IMR-90 (cell line): ENCODE measurements around the gene NDUFA7. TPM values are rescaled to one million over a fixed set of nuclear protein-coding genes. Genes with fewer than 3 reads are reported as not detected.
A peak's percentile ranks its signal among the peaks of the same experiment; 100 is the strongest.

Experiments
- ATAC-seq: fragments of 200-7000 bp; cut with Tn5 transposase; 2 replicates; pipeline ENCODE4 v1.9.1; 2020; ENCODE audit warnings: low read depth, mild to moderate bottlenecking, moderate library complexity
- BruUV-seq: library from RNA; stranded (reverse); fragments of 400-500 nt; replicated peaks from 2 replicates; lab custom pipeline; 2021; lab: Mats Ljungman, UMichigan
- CTCF ChIA-PET: fragments of 300-600 bp; formaldehyde crosslinking; extraction: SDS; loops from one replicate; lab custom pipeline; 2021; ENCODE audit warnings: antibody characterized with exemption; lab: Yijun Ruan, JAX
- POLR2A ChIA-PET: fragments of 300-600 bp; sonication (Branson Sonifier 250); formaldehyde crosslinking; loops from one replicate; lab custom pipeline; 2022; ENCODE audit warnings: antibody characterized with exemption; ENCODE audit not compliant: unreplicated experiment; lab: Charles Lee
- DNase-seq: peaks from one replicate; pipeline ENCODE4 v3.0.0; 2013
- H2AFZ ChIP-seq: replicated peaks from 2 replicates; pipeline ENCODE3; 2013; ENCODE audit warnings: low read length, mild to moderate bottlenecking; ENCODE audit not compliant: poor library complexity
- H2AK5ac ChIP-seq: 2 replicates; pipeline ENCODE4 v1.6.1; 2013; ENCODE audit warnings: low read depth, low read length, inconsistent platforms
- H2AK9ac ChIP-seq: replicated peaks from 2 replicates; pipeline ENCODE3; 2013; ENCODE audit warnings: mild to moderate bottlenecking, low read depth, low read length, moderate library complexity; ENCODE audit not compliant: poor library complexity
- H2BK120ac ChIP-seq: 2 replicates; pipeline ENCODE4 v1.6.1; 2013; ENCODE audit warnings: low read depth, low read length, inconsistent platforms
- H2BK15ac ChIP-seq: 3 replicates; pipeline ENCODE4 v1.6.1; 2013; ENCODE audit warnings: low read depth, low read length, inconsistent platforms
- H2BK20ac ChIP-seq: 2 replicates; pipeline ENCODE4 v1.6.1; 2013; ENCODE audit warnings: low read depth, mild to moderate bottlenecking, inconsistent platforms, low read length, moderate library complexity
- H2BK5ac ChIP-seq: 2 replicates; pipeline ENCODE4 v1.6.1; 2013; ENCODE audit warnings: mild to moderate bottlenecking, low read depth, low read length, inconsistent platforms; ENCODE audit not compliant: poor library complexity, severe bottlenecking
- H3K14ac ChIP-seq: replicated peaks from 2 replicates; pipeline ENCODE4 v1.6.1; 2013; ENCODE audit warnings: low read depth, low read length, inconsistent platforms
- H3K18ac ChIP-seq: 2 replicates; pipeline ENCODE4 v1.6.1; 2013; ENCODE audit warnings: low read depth, low read length, control low read depth
- H3K23ac ChIP-seq: 2 replicates; pipeline ENCODE4 v1.6.1; 2013; ENCODE audit warnings: low read depth, low read length, inconsistent platforms
- H3K27ac ChIP-seq: 2 replicates; pipeline ENCODE4 v1.5.1; 2013; ENCODE audit warnings: mild to moderate bottlenecking, control low read depth, low read length; ENCODE audit not compliant: insufficient read depth
- H3K27me3 ChIP-seq: 2 replicates; pipeline ENCODE4 v1.6.1; 2013; ENCODE audit warnings: low read length; ENCODE audit not compliant: control insufficient read depth, insufficient read depth
- H3K36me3 ChIP-seq: 2 replicates; pipeline ENCODE4 v1.6.1; 2013; ENCODE audit warnings: low read length, mixed read lengths; ENCODE audit not compliant: control insufficient read depth, insufficient read depth
- H3K4ac ChIP-seq: 2 replicates; pipeline ENCODE4 v1.6.1; 2013; ENCODE audit warnings: low read depth, low read length, inconsistent platforms
- H3K4me1 ChIP-seq: 2 replicates; pipeline ENCODE4 v1.6.1; 2013; ENCODE audit warnings: low read length, mixed read lengths; ENCODE audit not compliant: control insufficient read depth, insufficient read depth
- H3K4me2 ChIP-seq: 2 replicates; pipeline ENCODE4 v1.6.1; 2013; ENCODE audit warnings: low read depth, mild to moderate bottlenecking, control low read depth, low read length, moderate library complexity
- H3K4me3 ChIP-seq: 2 replicates; pipeline ENCODE4 v1.5.1; 2013; ENCODE audit warnings: low read depth, mild to moderate bottlenecking, control low read depth, low read length, moderate library complexity; ENCODE audit not compliant: insufficient read depth
- H3K56ac ChIP-seq: 2 replicates; pipeline ENCODE4 v1.6.1; 2013; ENCODE audit warnings: low read length, inconsistent platforms; ENCODE audit not compliant: insufficient read depth; ENCODE audit errors: extremely low read depth
- H3K79me1 ChIP-seq, 2 experiments: 2 replicates each; pipeline ENCODE4 v1.6.1; 2013; ENCODE audit warnings: low read length in 2 of 2, inconsistent platforms in 1 of 2, low read depth in 1 of 2
- H3K9ac ChIP-seq: 2 replicates; pipeline ENCODE4 v1.6.1; 2013; ENCODE audit warnings: low read depth, low read length, control low read depth
- H3K9me1 ChIP-seq: 2 replicates; pipeline ENCODE4 v1.6.1; 2013; ENCODE audit warnings: low read length, inconsistent platforms; ENCODE audit not compliant: insufficient read depth
- H3K9me3 ChIP-seq: 2 replicates; pipeline ENCODE4 v1.6.1; 2013; ENCODE audit warnings: low read length; ENCODE audit not compliant: control insufficient read depth, insufficient read depth
- H4K20me1 ChIP-seq: 2 replicates; pipeline ENCODE4 v1.6.1; 2013; ENCODE audit warnings: low read length, inconsistent platforms; ENCODE audit not compliant: insufficient read depth
- H4K5ac ChIP-seq: 2 replicates; pipeline ENCODE4 v1.6.1; 2013; ENCODE audit warnings: mild to moderate bottlenecking, low read depth, low read length, control low read depth
- H4K8ac ChIP-seq, 2 experiments: 2 replicates each; pipeline ENCODE4 v1.6.1; 2013; ENCODE audit warnings: low read depth in 2 of 2, low read length in 2 of 2, control low read depth in 1 of 2, inconsistent platforms in 1 of 2
- H4K91ac ChIP-seq: 2 replicates; pipeline ENCODE4 v1.6.1; 2013; ENCODE audit warnings: low read depth, low read length, inconsistent platforms; ENCODE audit not compliant: insufficient read depth
- BHLHE40 ChIP-seq: fragments of 150-350 bp; IDR thresholded peaks from 2 replicates; pipeline ENCODE4 v1.6.1; 2016; ENCODE audit warnings: mild to moderate bottlenecking, low read depth, low read length
- CHD1 ChIP-seq: IDR thresholded peaks from 2 replicates; pipeline ENCODE4 v1.6.1; 2012; ENCODE audit warnings: low read depth, low read length, improper control_type of control experiment
- FOS ChIP-seq: fragments of 150-350 bp; IDR thresholded peaks from 2 replicates; pipeline ENCODE4 v1.6.1; 2016; ENCODE audit warnings: low read depth, low read length
- MAFK ChIP-seq: IDR thresholded peaks from 2 replicates; pipeline ENCODE4 v1.6.1; 2012; ENCODE audit warnings: low read depth, low read length, improper control_type of control experiment
- MAZ ChIP-seq: IDR thresholded peaks from 2 replicates; pipeline ENCODE4 v1.6.1; 2012; ENCODE audit warnings: low read depth, mild to moderate bottlenecking, low read length, improper control_type of control experiment, moderate library complexity, borderline replicate concordance
- MXI1 ChIP-seq: IDR thresholded peaks from 2 replicates; pipeline ENCODE4 v1.6.1; 2012; ENCODE audit warnings: low read depth, mild to moderate bottlenecking, low read length, moderate library complexity, borderline replicate concordance
- NFE2L2 ChIP-seq: fragments of 150-350 bp; IDR thresholded peaks from 2 replicates; pipeline ENCODE4 v1.6.1; 2016; ENCODE audit warnings: low read depth, mild to moderate bottlenecking, low read length
- POLR2A ChIP-seq: IDR thresholded peaks from 2 replicates; pipeline ENCODE4 v1.6.1; 2012; ENCODE audit warnings: mild to moderate bottlenecking, low read depth, low read length
- RAD21 ChIP-seq: IDR thresholded peaks from 2 replicates; pipeline ENCODE4 v1.6.1; 2012; ENCODE audit warnings: low read length, improper control_type of control experiment
- RCOR1 ChIP-seq: IDR thresholded peaks from 2 replicates; pipeline ENCODE4 v1.6.1; 2012; ENCODE audit warnings: mild to moderate bottlenecking, low read length, improper control_type of control experiment; ENCODE audit not compliant: insufficient replicate concordance
- SMC3 ChIP-seq: fragments of 150-350 bp; IDR thresholded peaks from 2 replicates; pipeline ENCODE4 v1.6.1; 2016; ENCODE audit warnings: low read depth, mild to moderate bottlenecking, antibody characterized with exemption, low read length, moderate library complexity
- WGBS, 2 experiments: methylation state at CpG; one replicate each; pipeline versions ENCODE4 v1.1.5 to v1.1.7; 2013; ENCODE audit warnings: missing lambda C conversion rate in 2 of 2; ENCODE audit not compliant: insufficient read length in 1 of 2; ENCODE audit errors: extremely low coverage in 2 of 2; 5-methylcytosine and 5-hydroxymethylcytosine counted together
- dilution Hi-C: fragments of 300-500 bp; cut with HindIII; formaldehyde crosslinking; loops from one replicate; pipeline ENCODE4 v1.14.3; 2018; ENCODE audit warnings: low sequenced_read_pairs; ENCODE audit not compliant: unreplicated experiment
- in situ Hi-C: fragments of 300-500 bp; cut with MboI; formaldehyde crosslinking; loops from 3 replicates; pipeline ENCODE4 v1.14.3; 2019; ENCODE audit warnings: low sequenced_read_pairs, inconsistent platforms, mixed read lengths
- intact Hi-C: fragments of 100-400 bp; cut with micrococcal nuclease; formaldehyde crosslinking; loops from 2 replicates; pipeline ENCODE4 v1.10.0; 2022
- polyA plus RNA-seq, 3 experiments: library from polyadenylated mRNA; depleted of rRNA; stranded (reverse); fragments of >200 nt; gene quantifications; 2 replicates each; pipeline ENCODE4 v1.2.3, GENCODE V29; 2012; ENCODE audit warnings: low replicate concordance in 1 of 3
- total RNA-seq: library from RNA; depleted of rRNA; stranded (reverse); fragments of >200 nt; gene quantifications from 2 replicates; pipeline ENCODE4 v1.2.3, GENCODE V29; 2012

The NDUFA7 gene
- total and polyA plus RNA-seq, 2 of the 4 experiments (the other 2 are of a cell fraction) = 20.6 to 50.7 TPM

- Histone ChIP-seq H4K91ac (no peak overlapping the region), H4K8ac (no peak overlapping the region), H3K27me3 (peaks cover 12% of the 10 kb centered on the region; the same call in 1 of the 2 replicates), H3K14ac (no peak overlapping the region), H3K18ac (no peak overlapping the region), H3K4me1 (peaks cover 4% of the 10 kb centered on the region; the same call in 1 of the 2 replicates), H4K20me1 (no peaks in the 10 kb centered on the region), H2BK15ac (no peak overlapping the region), H2BK120ac (no peak overlapping the region), H3K4ac (no peak overlapping the region), H3K56ac (no peak overlapping the region), H4K5ac (no peak overlapping the region), H2AK5ac (no peak overlapping the region), H3K36me3 (no peaks in the 10 kb centered on the region), H3K79me1 (no peaks in the 10 kb centered on the region), H2BK5ac (no peak overlapping the region), H3K9me3 (no peaks in the 10 kb centered on the region), H2AK9ac (no peak overlapping the region), H3K4me2 (peak overlapping the region; percentile 83), H2AFZ (peak overlapping the region; percentile 90), H3K27ac (no peak overlapping the region), H3K9ac (no peak overlapping the region), H3K4me3 (peak overlapping the region; percentile 28; the same call in 1 of the 2 replicates), H2BK20ac (no peak overlapping the region), H3K23ac (no peak overlapping the region), H3K9me1 (no peaks in the 10 kb centered on the region)
- TF ChIP-seq RAD21 (no peak), POLR2A (no peak), MAZ (no peak), NFE2L2 (no peak), RCOR1 (no peak), BHLHE40 (no peak), FOS (no peak), MXI1 (no peak), MAFK (no peak), CHD1 (no peak), SMC3 (no peak)
- no peak for DNase-seq
- dilution Hi-C loops = no loop called here
- in situ Hi-C loops = loop anchor here (5.0 kb wide), 1 partner anchor 229 kb away; no protein-coding TSS in a partner anchor
- no TSS peak for BruUV-seq
- 22% methylated on average over 5 of the region's 11 CpGs; no CpG with 5 or more reads in 1 of the 2 experiments for WGBS, 2 experiments
- ChIA-PET POLR2A (no interaction called here), CTCF (interaction anchor here (0.7 kb wide), 1 partner anchor 11 kb away, joined by 3 read pairs; no protein-coding TSS in a partner anchor)
- ATAC-seq = no peak
- intact Hi-C loops = no loop called here
Measured at GRCh38 chr19:8343483-8343844, 22.3 kb upstream of the NDUFA7 start.
